Choroid plexus epithelial cell (primary cell): Measurements from ENCODE around the gene ESPNL.

Experiments used
- DNase-seq: peaks from one replicate; pipeline ENCODE4 v3.0.0-alpha.2; 2010; ENCODE audit warnings: low read depth
- H3K4me3 ChIP-seq: 2 replicates; pipeline ENCODE4 v1.5.1; 2011; ENCODE audit warnings: low read depth, mild to moderate bottlenecking, control low read depth, low read length, moderate library complexity
- CTCF ChIP-seq: conservative IDR thresholded peaks from 2 replicates; pipeline ENCODE4 v1.5.1; 2011; ENCODE audit warnings: low read depth, mild to moderate bottlenecking, control low read depth, inconsistent platforms, low read length, moderate library complexity

ESPNL gene

GRCh38 chr2:238155051-238155760, 55.1 kb downstream of the ESPNL start:
- no peak overlapping the region for H3K4me3 ChIP-seq
- peak; percentile 75 for DNase-seq
- TF ChIP-seq CTCF = no peak

GRCh38 chr2:238155761-238156694, 55.9 kb downstream of the ESPNL start:
- H3K4me3 ChIP-seq = no peak overlapping the region
- TF ChIP-seq CTCF = no peak
- DNase-seq = peak; percentile 23

- no peak for TF ChIP-seq CTCF
- H3K4me3 ChIP-seq = no peak overlapping the region
- DNase-seq = no peak
These were observed 57.4 kb downstream of the ESPNL start for GRCh38 chr2:238157506-238158017.

GRCh38 chr2:238158018-238158508, 57.9 kb downstream of the ESPNL start:
- no peak for DNase-seq
- no peak for TF ChIP-seq CTCF
- no peak overlapping the region for H3K4me3 ChIP-seq

- no peak within 1 kb of the TSS for H3K4me3 ChIP-seq
- DNase-seq = peak; percentile 35
- peak; percentile 33 for TF ChIP-seq CTCF
These were observed 58.5 kb downstream of the ESPNL start, which contains the start of gene ERFE for GRCh38 chr2:238158509-238159070. ERFE (plus strand) TSS chr2:238158970; CDS start chr2:238159008, 38 bp downstream.

GRCh38 chr2:238159071-238159539, 59.0 kb downstream of the ESPNL start:
- no peak for DNase-seq
- no peak overlapping the region for H3K4me3 ChIP-seq
- TF ChIP-seq CTCF = no peak
